H1 (cell line): Measurements from ENCODE around the gene SHLD1. TPM values are rescaled to one million over a fixed set of nuclear protein-coding genes. Genes with fewer than 3 reads are reported as not detected.

Source experiments
- ASH2L ChIP-seq: fragments of 200-600, 300-600 bp; sonication (generic); IDR thresholded peaks from one replicate; pipeline ENCODE4 v1.7.1; 2017; ENCODE audit warnings: low read length
- ATF3 ChIP-seq: IDR thresholded peaks from 2 replicates; pipeline ENCODE4 v1.6.1; 2011; ENCODE audit warnings: low read depth, mild to moderate bottlenecking, low read length; ENCODE audit not compliant: insufficient read depth
- BCL11A ChIP-seq, 2 experiments: IDR thresholded peaks; one replicate each; pipeline ENCODE4 v1.6.1; 2011; ENCODE audit warnings: low read depth in 2 of 2, low read length in 2 of 2, mild to moderate bottlenecking in 2 of 2
- CHD7 ChIP-seq: fragments of 300-600 bp; sonication (generic); IDR thresholded peaks from 2 replicates; pipeline ENCODE4 v1.7.1; 2012; ENCODE audit warnings: low read length, moderate library complexity, mild to moderate bottlenecking, inconsistent platforms; ENCODE audit not compliant: insufficient replicate concordance
- EGR1 ChIP-seq: IDR thresholded peaks from 2 replicates; pipeline ENCODE4 v1.6.1; 2011; ENCODE audit warnings: low read depth, low read length, borderline replicate concordance
- HDAC2 ChIP-seq, 2 experiments: fragments of 300-600 bp in 1 of 2; sonication (generic) in 1 of 2; IDR thresholded peaks; 2 replicates each; pipeline ENCODE4 v1.6.1; 2011 to 2012; ENCODE audit warnings: low read depth in 2 of 2, low read length in 2 of 2, mild to moderate bottlenecking in 2 of 2, moderate library complexity in 2 of 2, borderline replicate concordance in 1 of 2, inconsistent platforms in 1 of 2
- MAX ChIP-seq: IDR thresholded peaks from 2 replicates; pipeline ENCODE4 v1.6.1; 2012; ENCODE audit warnings: inconsistent platforms
- NRF1 ChIP-seq: IDR thresholded peaks from 2 replicates; pipeline ENCODE4 v1.6.1; 2011; ENCODE audit warnings: mild to moderate bottlenecking, low read depth, low read length, improper control_type of control experiment
- RXRA ChIP-seq: IDR thresholded peaks from 2 replicates; pipeline ENCODE4 v1.6.1; 2011; ENCODE audit warnings: low read depth, mild to moderate bottlenecking, low read length, moderate library complexity; ENCODE audit not compliant: insufficient read depth
- SIX5 ChIP-seq: IDR thresholded peaks from 2 replicates; pipeline ENCODE4 v1.6.1; 2011; ENCODE audit warnings: mild to moderate bottlenecking, low read depth, low read length
- polyA plus RNA-seq, 7 experiments: library from polyadenylated mRNA; depleted of rRNA in 3 of 7; stranded (reverse) in 5 of 7; unstranded in 2 of 7; fragments of >200 nt in 5 of 7; fragments of 200-250 nt in 2 of 7; gene quantifications; 1 replicate in 5 of 7; 2 replicates in 1 of 7; 4 replicates in 1 of 7; pipeline versions ENCODE4 v1.2.1 to v1.2.3, GENCODE V29; 2011 to 2013; ENCODE audit warnings: missing spikeins in 2 of 7, mixed read lengths in 2 of 7
- total RNA-seq: library from RNA; stranded (reverse); fragmentation: NEBNext Ultra II Directional; extraction: Animal tissue kit (Norgen Biotek cat#: 25700); gene quantifications from 2 replicates; pipeline ENCODE4 v1.2.1, GENCODE V29; 2021

Gene SHLD1
- total and polyA plus RNA-seq, 2 of the 8 experiments (the other 6 are each of a cell fraction or from before 2014, with no cell fraction given): 4.2 to 6.5 TPM

- TF ChIP-seq CHD7: no peak
- TF ChIP-seq RXRA: no peak
- TF ChIP-seq ASH2L: no peak
- no peak for TF ChIP-seq MAX
- no peak for TF ChIP-seq NRF1
- no peak for TF ChIP-seq BCL11A (IDR thresholded peaks at IDR 0.05; ENCODE audit: low read depth in 2 of 2, low read length in 2 of 2)
- no peak for TF ChIP-seq HDAC2 (IDR thresholded peaks at IDR 0.05; ENCODE audit: borderline replicate concordance in 1 of 2, low read depth in 2 of 2, low read length in 2 of 2)
- TF ChIP-seq SIX5: no peak
- no peak for TF ChIP-seq EGR1
- TF ChIP-seq ATF3: no peak
Observed at GRCh38 chr20:5719861-5720403, 30.3 kb upstream of the SHLD1 start (continued).
